BLaER1 treated with 17β-estradiol and CSF1 and Interleukin-3, amounts not matched to agents 10 nM and 100 nM (cell line): ENCODE measurements around the gene EPHB1.

ENCODE experiments used
- H3K27ac ChIP-seq, 11 experiments: shearing (Covaris generic); formaldehyde crosslinking; 2 replicates each; pipeline ENCODE4 v1.8.1; 2022
- H3K27me3 ChIP-seq, 11 experiments: shearing (Covaris generic); formaldehyde crosslinking; 2 replicates each; pipeline ENCODE4 v1.8.1; 2022
- H3K36me3 ChIP-seq, 11 experiments: shearing (Covaris generic); formaldehyde crosslinking; 2 replicates each; pipeline ENCODE4 v1.8.1; 2022
- H3K4me1 ChIP-seq, 10 experiments: shearing (Covaris generic); formaldehyde crosslinking; 2 replicates each; pipeline ENCODE4 v1.8.1; 2022
- H3K4me2 ChIP-seq, 11 experiments: shearing (Covaris generic); formaldehyde crosslinking; 2 replicates each; pipeline ENCODE4 v1.8.1; 2022
- H3K4me3 ChIP-seq, 10 experiments: shearing (Covaris generic); formaldehyde crosslinking; 2 replicates each; pipeline ENCODE4 v1.8.1; 2022
- H3K9ac ChIP-seq, 11 experiments: shearing (Covaris generic); formaldehyde crosslinking; 2 replicates each; pipeline ENCODE4 v1.8.1; 2022
- H3K9me3 ChIP-seq, 11 experiments: shearing (Covaris generic); formaldehyde crosslinking; replicated peaks in 1 of 11; 2 replicates each; pipeline ENCODE4 v1.8.1; 2022
- H4K20me1 ChIP-seq, 11 experiments: shearing (Covaris generic); formaldehyde crosslinking; 2 replicates each; pipeline ENCODE4 v1.8.1; 2022
- Cebpa-rat ChIP-seq, 11 experiments: shearing (Covaris generic); IDR thresholded peaks; 2 replicates each; pipeline ENCODE4 v1.8.1; 2022

EPHB1 gene

GRCh38 chr3:134916276-134916961 is 121.4 kb downstream of the EPHB1 start:
- H3K4me2 ChIP-seq = no peak overlapping the region
- H3K27ac ChIP-seq = no peak overlapping the region; a peak in 1 of 22 replicates
- H3K4me3 ChIP-seq = no peak overlapping the region
- no peak overlapping the region for H3K9ac ChIP-seq
- H3K9me3 ChIP-seq = peaks cover 0 to 17% (median 6%) of the 10 kb centered on the region in 11 experiments; a peak in 8 of 22 replicates
- 0 out of 22 replicates have a peak, but pooled peaks cover 0 to 6% (median 0%) of the 10 kb centered on the region in 11 experiments for H4K20me1 ChIP-seq
- no peak for TF ChIP-seq Cebpa-rat (IDR thresholded peaks at IDR 0.05)
- no peaks in the 10 kb centered on the region for H3K27me3 ChIP-seq
- H3K4me1 ChIP-seq = peaks cover 0 to 15% (median 0%) of the 10 kb centered on the region in 10 experiments; a peak in 4 of 20 replicates
- H3K36me3 ChIP-seq = no peaks in the 10 kb centered on the region

GRCh38 chr3:134917631-134918030 is 122.6 kb downstream of the EPHB1 start:
- TF ChIP-seq Cebpa-rat (IDR thresholded peaks at IDR 0.05) = no peak
- Histone ChIP-seq H3K9me3 (peaks cover 0 to 17% (median 6%) of the 10 kb centered on the region in 11 experiments; a peak in 8 of 22 replicates), H3K4me3 (no peak overlapping the region), H3K27ac (peak overlapping the region in 2 of 11 experiments; percentile 25 to 50; a peak in 4 of 22 replicates), H3K4me1 (peaks cover 0 to 15% (median 0%) of the 10 kb centered on the region in 10 experiments; a peak in 4 of 20 replicates), H3K36me3 (no peaks in the 10 kb centered on the region), H3K4me2 (peak overlapping the region in 1 of 11 experiments; percentile 38; a peak in 3 of 22 replicates), H3K27me3 (no peaks in the 10 kb centered on the region), H3K9ac (no peak overlapping the region), H4K20me1 (no peaks in the 10 kb centered on the region)

GRCh38 chr3:134918441-134918840 is 123.4 kb downstream of the EPHB1 start:
- no peaks in the 10 kb centered on the region for H3K36me3 ChIP-seq
- H3K9me3 ChIP-seq = peaks cover 0 to 17% (median 6%) of the 10 kb centered on the region in 11 experiments; a peak in 10 of 22 replicates
- peaks cover 0 to 15% (median 0%) of the 10 kb centered on the region in 10 experiments; a peak in 4 of 20 replicates for H3K4me1 ChIP-seq
- H3K4me3 ChIP-seq = no peak overlapping the region
- no peak for TF ChIP-seq Cebpa-rat (IDR thresholded peaks at IDR 0.05)
- no peak overlapping the region for H3K9ac ChIP-seq
- peak overlapping the region in 1 of 11 experiments; percentile 38; a peak in 3 of 22 replicates for H3K4me2 ChIP-seq
- no peaks in the 10 kb centered on the region for H3K27me3 ChIP-seq
- H3K27ac ChIP-seq = peak overlapping the region in 2 of 11 experiments; percentile 25 to 50; a peak in 5 of 22 replicates
- no peaks in the 10 kb centered on the region for H4K20me1 ChIP-seq

- Histone ChIP-seq H3K36me3 (no peaks in the 10 kb centered on the region), H4K20me1 (no peaks in the 10 kb centered on the region), H3K4me2 (no peak overlapping the region), H3K27me3 (no peaks in the 10 kb centered on the region), H3K9ac (no peak overlapping the region), H3K4me1 (peaks cover 0 to 15% (median 0%) of the 10 kb centered on the region in 10 experiments; a peak in 4 of 20 replicates), H3K9me3 (peaks cover 0 to 21% (median 12%) of the 10 kb centered on the region in 11 experiments; a peak in 16 of 22 replicates), H3K4me3 (no peak overlapping the region), H3K27ac (no peak overlapping the region)
- no peak for TF ChIP-seq Cebpa-rat (IDR thresholded peaks at IDR 0.05)
These were observed 127.0 kb downstream of the EPHB1 start for GRCh38 chr3:134922101-134922500.

- no peaks in the 10 kb centered on the region for H3K36me3 ChIP-seq
- peaks cover 0 to 13% (median 0%) of the 10 kb centered on the region in 10 experiments; a peak in 4 of 20 replicates for H3K4me1 ChIP-seq
- no peaks in the 10 kb centered on the region for H4K20me1 ChIP-seq
- H3K9ac ChIP-seq = no peak overlapping the region
- no peak for TF ChIP-seq Cebpa-rat (IDR thresholded peaks at IDR 0.05)
- H3K27ac ChIP-seq = no peak overlapping the region
- no peaks in the 10 kb centered on the region for H3K27me3 ChIP-seq
- peaks cover 0 to 21% (median 12%) of the 10 kb centered on the region in 11 experiments; a peak in 16 of 22 replicates for H3K9me3 ChIP-seq
- no peak overlapping the region for H3K4me2 ChIP-seq
- no peak overlapping the region for H3K4me3 ChIP-seq
These were observed 127.8 kb downstream of the EPHB1 start for GRCh38 chr3:134922866-134923265.

GRCh38 chr3:134923286-134923685 is 128.2 kb downstream of the EPHB1 start:
- Histone ChIP-seq H4K20me1 (no peaks in the 10 kb centered on the region), H3K9me3 (peaks cover 0 to 21% (median 12%) of the 10 kb centered on the region in 11 experiments; a peak in 16 of 22 replicates), H3K36me3 (no peaks in the 10 kb centered on the region), H3K9ac (no peak overlapping the region), H3K4me1 (peaks cover 0 to 8% (median 0%) of the 10 kb centered on the region in 10 experiments; a peak in 4 of 20 replicates), H3K27me3 (no peaks in the 10 kb centered on the region), H3K4me3 (no peak overlapping the region), H3K4me2 (no peak overlapping the region), H3K27ac (no peak overlapping the region)
- TF ChIP-seq Cebpa-rat (IDR thresholded peaks at IDR 0.05) = no peak

GRCh38 chr3:134927599-134927998 is 132.5 kb downstream of the EPHB1 start:
- H3K9ac ChIP-seq = no peak overlapping the region
- no peak overlapping the region for H3K4me2 ChIP-seq
- H4K20me1 ChIP-seq = no peaks in the 10 kb centered on the region
- H3K27ac ChIP-seq = no peak overlapping the region
- no peaks in the 10 kb centered on the region for H3K36me3 ChIP-seq
- peaks cover 0 to 21% (median 12%) of the 10 kb centered on the region in 11 experiments; a peak in 16 of 22 replicates for H3K9me3 ChIP-seq
- no peaks in the 10 kb centered on the region for H3K4me1 ChIP-seq
- no peaks in the 10 kb centered on the region for H3K27me3 ChIP-seq
- no peak overlapping the region for H3K4me3 ChIP-seq
- no peak for TF ChIP-seq Cebpa-rat (IDR thresholded peaks at IDR 0.05)

GRCh38 chr3:134928392-134928791 is 133.3 kb downstream of the EPHB1 start:
- no peaks in the 10 kb centered on the region for H4K20me1 ChIP-seq
- no peak overlapping the region for H3K27ac ChIP-seq
- H3K9me3 ChIP-seq = peaks cover 0 to 20% (median 12%) of the 10 kb centered on the region in 11 experiments; a peak in 16 of 22 replicates
- no peak overlapping the region for H3K4me3 ChIP-seq
- H3K27me3 ChIP-seq = no peaks in the 10 kb centered on the region
- H3K36me3 ChIP-seq = no peaks in the 10 kb centered on the region
- no peak for TF ChIP-seq Cebpa-rat (IDR thresholded peaks at IDR 0.05)
- H3K4me2 ChIP-seq = no peak overlapping the region
- H3K9ac ChIP-seq = no peak overlapping the region
- no peaks in the 10 kb centered on the region for H3K4me1 ChIP-seq

GRCh38 chr3:134928819-134929218 is 133.8 kb downstream of the EPHB1 start:
- H3K4me3 ChIP-seq = no peak overlapping the region
- H3K27ac ChIP-seq = no peak overlapping the region
- TF ChIP-seq Cebpa-rat (IDR thresholded peaks at IDR 0.05) = no peak
- no peaks in the 10 kb centered on the region for H4K20me1 ChIP-seq
- no peaks in the 10 kb centered on the region for H3K27me3 ChIP-seq
- H3K36me3 ChIP-seq = no peaks in the 10 kb centered on the region
- H3K4me2 ChIP-seq = no peak overlapping the region
- H3K9ac ChIP-seq = no peak overlapping the region
- H3K9me3 ChIP-seq = peaks cover 0 to 16% (median 11%) of the 10 kb centered on the region in 11 experiments; a peak in 16 of 22 replicates
- no peaks in the 10 kb centered on the region for H3K4me1 ChIP-seq
